BJ (cell line): Measurements from ENCODE around the gene LENG8. TPM values are rescaled to one million over a fixed set of nuclear protein-coding genes. Genes with fewer than 3 reads are reported as not detected.
"Not testable (repeated sequence)": the region's sequence is repeated elsewhere in the genome, so short reads cannot be mapped to it uniquely, and the experiment has no call there.

Experiments
- CTCF ChIA-PET: fragments of 350-600 bp; formaldehyde crosslinking; extraction: SDS; loops from one replicate; lab custom pipeline; 2021; ENCODE audit warnings: antibody characterized with exemption, inconsistent platforms; lab: Yijun Ruan, JAX
- POLR2A ChIA-PET: fragments of 300-600 bp; sonication (Branson Sonifier 250); formaldehyde crosslinking; extraction: SDS; loops from one replicate; lab custom pipeline; 2021; ENCODE audit warnings: antibody characterized with exemption; lab: Charles Lee
- DNase-seq: peaks from one replicate; pipeline ENCODE4 v3.0.0-alpha.2; 2011; ENCODE audit warnings: low read depth
- H3K27me3 ChIP-seq: 2 replicates; pipeline ENCODE4 v1.6.0; 2011; ENCODE audit warnings: low read length; ENCODE audit not compliant: control insufficient read depth, insufficient read depth
- H3K36me3 ChIP-seq: 2 replicates; pipeline ENCODE4 v1.5.1; 2011; ENCODE audit warnings: low read length; ENCODE audit not compliant: control insufficient read depth, insufficient read depth
- H3K4me3 ChIP-seq: 2 replicates; pipeline ENCODE4 v1.5.1; 2011; ENCODE audit warnings: low read depth, mild to moderate bottlenecking, control low read depth, low read length
- polyA plus RNA-seq: library from polyadenylated mRNA; depleted of rRNA; stranded (reverse); fragments of >200 nt; gene quantifications from 2 replicates; pipeline ENCODE4 v1.2.3, GENCODE V29; 2011; rRNA removed
- small RNA-seq: library from RNA; depleted of rRNA; stranded (forward); fragments of <200 nt; gene quantifications from one replicate; pipeline ENCODE3, GENCODE V24; 2012; ENCODE audit warnings: low replicate concordance, low read depth; ENCODE audit not compliant: insufficient read length
- TF ChIP-seq, protein P1 (sequence below): IDR thresholded peaks from 2 replicates; pipeline ENCODE4 v1.5.1; 2011; ENCODE audit warnings: low read depth, mild to moderate bottlenecking, control low read depth, inconsistent platforms, low read length, moderate library complexity; ENCODE audit not compliant: insufficient read depth

Gene LENG8
- polyA plus RNA-seq, 1 experiment, result 39.5 TPM

- DNase-seq, result no peak
- CTCF ChIA-PET, result no interaction called here
- POLR2A ChIA-PET, result no interaction called here
- Histone ChIP-seq H3K36me3 (no peaks in the 10 kb centered on the region), H3K27me3 (no peaks in the 10 kb centered on the region), H3K4me3 (no peak overlapping the region)
- TF ChIP-seq, protein P1, sequence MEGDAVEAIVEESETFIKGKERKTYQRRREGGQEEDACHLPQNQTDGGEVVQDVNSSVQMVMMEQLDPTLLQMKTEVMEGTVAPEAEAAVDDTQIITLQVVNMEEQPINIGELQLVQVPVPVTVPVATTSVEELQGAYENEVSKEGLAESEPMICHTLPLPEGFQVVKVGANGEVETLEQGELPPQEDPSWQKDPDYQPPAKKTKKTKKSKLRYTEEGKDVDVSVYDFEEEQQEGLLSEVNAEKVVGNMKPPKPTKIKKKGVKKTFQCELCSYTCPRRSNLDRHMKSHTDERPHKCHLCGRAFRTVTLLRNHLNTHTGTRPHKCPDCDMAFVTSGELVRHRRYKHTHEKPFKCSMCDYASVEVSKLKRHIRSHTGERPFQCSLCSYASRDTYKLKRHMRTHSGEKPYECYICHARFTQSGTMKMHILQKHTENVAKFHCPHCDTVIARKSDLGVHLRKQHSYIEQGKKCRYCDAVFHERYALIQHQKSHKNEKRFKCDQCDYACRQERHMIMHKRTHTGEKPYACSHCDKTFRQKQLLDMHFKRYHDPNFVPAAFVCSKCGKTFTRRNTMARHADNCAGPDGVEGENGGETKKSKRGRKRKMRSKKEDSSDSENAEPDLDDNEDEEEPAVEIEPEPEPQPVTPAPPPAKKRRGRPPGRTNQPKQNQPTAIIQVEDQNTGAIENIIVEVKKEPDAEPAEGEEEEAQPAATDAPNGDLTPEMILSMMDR, result no peak
Observed at GRCh38 chr19:54506079-54506478, 57.1 kb downstream of the LENG8 start.

DNA sequence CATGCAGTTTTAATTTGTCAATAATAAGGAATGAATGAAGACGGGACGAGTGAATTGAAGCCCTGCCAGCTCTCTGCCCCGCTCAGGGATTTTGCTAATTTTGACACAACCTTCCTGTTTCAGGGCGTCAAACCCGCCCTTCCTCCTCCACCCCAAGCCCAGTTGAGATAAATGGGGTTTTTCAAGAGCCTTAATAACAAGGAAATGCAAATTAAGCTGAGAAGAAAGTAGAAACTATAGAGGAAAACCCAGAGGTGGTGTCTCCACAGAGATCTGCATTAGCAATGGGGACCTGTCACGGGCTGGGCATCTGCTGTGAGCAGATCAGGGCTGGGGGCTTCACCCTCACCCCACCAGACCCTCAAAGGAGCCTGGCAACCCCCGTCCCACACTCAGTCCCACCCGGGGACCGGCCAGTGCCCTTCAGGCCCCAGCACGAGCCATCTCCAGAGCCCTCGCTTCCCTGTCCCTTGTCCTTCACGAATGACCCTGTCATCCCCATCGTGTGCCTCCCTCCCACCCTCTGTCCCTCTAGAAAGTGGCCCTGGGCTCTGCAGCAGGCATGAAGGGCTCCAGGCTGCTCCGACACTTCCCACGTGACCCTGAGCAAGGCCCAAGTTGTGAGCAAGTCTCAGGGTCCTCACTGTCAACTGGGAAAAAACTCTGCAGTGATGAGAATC lies 58.2 kb downstream of the LENG8 start:
- POLR2A ChIA-PET, H3K27me3 ChIP-seq, CTCF ChIA-PET, DNase-seq, H3K36me3 ChIP-seq, H3K4me3 ChIP-seq: not testable (repeated sequence)

- H3K4me3 ChIP-seq, result no peak overlapping the region
- TF ChIP-seq, protein P1, result no peak
- DNase-seq, result no peak
- ChIA-PET POLR2A (no interaction called here), CTCF (no interaction called here)
- H3K27me3 ChIP-seq, result no peaks in the 10 kb centered on the region
- no peaks in the 10 kb centered on the region for H3K36me3 ChIP-seq
Observed at GRCh38 chr19:54507824-54508223, 58.8 kb downstream of the LENG8 start.

DNA sequence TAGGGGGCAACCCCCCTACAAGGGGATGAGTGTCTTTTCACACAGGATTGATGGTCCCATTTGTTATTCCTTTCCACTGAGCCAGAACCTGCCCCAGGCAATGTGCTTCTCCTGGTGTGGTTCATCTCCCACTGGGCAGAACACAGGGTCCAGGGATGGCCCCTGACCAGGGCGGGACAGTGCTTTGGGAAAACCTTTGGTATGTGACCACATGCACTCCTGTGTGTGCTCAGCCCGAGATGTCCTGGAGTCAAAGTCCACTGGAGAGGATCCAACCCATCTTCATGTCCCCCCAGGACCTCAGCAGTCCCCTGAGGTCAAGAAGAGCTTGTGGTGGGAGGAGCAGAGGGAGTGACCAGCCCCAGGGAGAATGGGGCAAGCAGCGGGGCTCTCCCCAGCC lies 59.5 kb downstream of the LENG8 start:
- H3K4me3 ChIP-seq, DNase-seq, POLR2A ChIA-PET, H3K27me3 ChIP-seq, CTCF ChIA-PET, H3K36me3 ChIP-seq: not testable (repeated sequence)

- H3K36me3 ChIP-seq, H3K27me3 ChIP-seq, DNase-seq, CTCF ChIA-PET, POLR2A ChIA-PET, H3K4me3 ChIP-seq: not testable (repeated sequence)
Observed at GRCh38 chr19:54509200-54509940, 60.4 kb downstream of the LENG8 start.

Small RNA genes lying within 50 kb of the gene (small RNA-seq; reads per million reads assigned to genes)
- not detected for gene AC245884.3

Other genes with a start within 250 kb of the LENG8 start
- 2,387 and 3,504 TPM in 2 replicates for gene RPS9, start 248.3 kb upstream of the LENG8 start, polyA plus RNA-seq
- gene LILRB3, start 226.2 kb upstream of the LENG8 start, polyA plus RNA-seq, result not detected in 2 replicates
- gene LILRA6, start 206.4 kb upstream of the LENG8 start, polyA plus RNA-seq, result not detected in 2 replicates
- gene LILRB5, start 191.9 kb upstream of the LENG8 start, polyA plus RNA-seq, result not detected in 2 replicates
- not detected in 2 replicates for gene LILRB2, start 168.1 kb upstream of the LENG8 start, polyA plus RNA-seq
- not detected in 2 replicates for gene LILRA5, start 136.0 kb upstream of the LENG8 start, polyA plus RNA-seq
- gene LILRA4, start 110.0 kb upstream of the LENG8 start, polyA plus RNA-seq, result not detected in 2 replicates
- not detected in 2 replicates for gene LAIR1, start 84.3 kb upstream of the LENG8 start, polyA plus RNA-seq
- gene TTYH1, start 33.7 kb upstream of the LENG8 start, polyA plus RNA-seq, result not detected in 2 replicates
- gene LENG9, start 14.6 kb downstream of the LENG8 start, polyA plus RNA-seq, result 1.4 and 2.0 TPM in 2 replicates
- gene CDC42EP5, start 24.1 kb downstream of the LENG8 start, polyA plus RNA-seq, result 22.5 and 24.7 TPM in 2 replicates
- gene LAIR2, start 53.6 kb downstream of the LENG8 start, polyA plus RNA-seq, result not detected in 2 replicates
- gene LILRA2, start 124.6 kb downstream of the LENG8 start, polyA plus RNA-seq, result not detected in 2 replicates
- gene LILRA1, start 144.4 kb downstream of the LENG8 start, polyA plus RNA-seq, result not detected in 2 replicates
- not detected in 2 replicates for gene LILRB1, start 181.3 kb downstream of the LENG8 start, polyA plus RNA-seq
- not detected in 2 replicates for gene LILRB4, start 213.8 kb downstream of the LENG8 start, polyA plus RNA-seq